ENCODE measurements around the gene STK32C. TPM values are rescaled to one million over a fixed set of nuclear protein-coding genes. Genes with fewer than 3 reads are reported as not detected.
A peak's percentile ranks its signal among the peaks of the same experiment; 100 is the strongest.

Gene STK32C
- total and polyA plus RNA-seq, 4 donors = 14.5 to 41.6 (median 28.1) TPM

GRCh38 chr10:132332433-132332754 lies 24.6 kb upstream of the STK32C start:
- Histone ChIP-seq H3K27me3 (ENCODE audit: control insufficient read depth, insufficient read depth, low read length) (no peaks in the 10 kb centered on the region), H3K9me3 (ENCODE audit: control insufficient read depth, insufficient read depth, low read length) (no peaks in the 10 kb centered on the region), H3K4me3 (ENCODE audit: low read depth, low read length) (peak overlapping the region; percentile 82), H3K36me3 (ENCODE audit: control insufficient read depth, insufficient read depth, low read length) (peaks cover 12% of the 10 kb centered on the region), H3K4me1 (ENCODE audit: control insufficient read depth, insufficient read depth, low read length) (peaks cover 39% of the 10 kb centered on the region), H3K27ac (ENCODE audit: low read depth, low read length) (no peak overlapping the region)
- 3% methylated on average over 15 of the region's 16 CpGs for WGBS (ENCODE audit: insufficient coverage)
- DNase-seq (ENCODE audit: low read depth in 4 of 6, low spot score in 6 of 6) = no peak

GRCh38 chr10:132331601-132332432 lies 24.1 kb upstream of the STK32C start, which contains the start of gene LRRC27:
Gene LRRC27, plus strand, starts transcription at chr10:132332193. Its CDS starts 1,332 bp downstream, at chr10:132333525.
- WGBS (ENCODE audit: insufficient coverage) = under 1% methylated on average over 64 of the region's 89 CpGs

GRCh38 chr10:132330486-132330833 lies 22.7 kb upstream of the STK32C start:
- WGBS (ENCODE audit: insufficient coverage) = 96% methylated on average over 4 of the region's 8 CpGs
- H3K9me3 ChIP-seq (ENCODE audit: control insufficient read depth, insufficient read depth, low read length) = no peaks in the 10 kb centered on the region
- H3K27ac ChIP-seq (ENCODE audit: low read depth, low read length) = no peak overlapping the region
- no peaks in the 10 kb centered on the region for H3K27me3 ChIP-seq (ENCODE audit: control insufficient read depth, insufficient read depth, low read length)
- DNase-seq (ENCODE audit: low read depth in 4 of 6, low spot score in 6 of 6) = no peak
- H3K36me3 ChIP-seq (ENCODE audit: control insufficient read depth, insufficient read depth, low read length) = peaks cover 16% of the 10 kb centered on the region
- H3K4me1 ChIP-seq (ENCODE audit: control insufficient read depth, insufficient read depth, low read length) = peaks cover 29% of the 10 kb centered on the region
- H3K4me3 ChIP-seq (ENCODE audit: low read depth, low read length) = peak overlapping the region; percentile 91

More at GRCh38 chr10:132331601-132332432, 24.1 kb upstream of the STK32C start, which contains the start of gene LRRC27:
- Histone ChIP-seq H3K36me3 (ENCODE audit: control insufficient read depth, insufficient read depth, low read length) (peaks cover 11% of the 10 kb centered on the region), H3K27me3 (ENCODE audit: control insufficient read depth, insufficient read depth, low read length) (no peaks in the 10 kb centered on the region), H3K9me3 (ENCODE audit: control insufficient read depth, insufficient read depth, low read length) (no peaks in the 10 kb centered on the region), H3K4me1 (ENCODE audit: control insufficient read depth, insufficient read depth, low read length) (peaks cover 35% of the 10 kb centered on the region), H3K27ac (ENCODE audit: low read depth, low read length) (peak within 1 kb of the TSS; percentile 71), H3K4me3 (ENCODE audit: low read depth, low read length) (peak within 1 kb of the TSS; percentile 91)
- DNase-seq (ENCODE audit: low read depth in 4 of 6, low spot score in 6 of 6) = peak; percentile 93 to 99 (median 97)

- 60% methylated on average over 11 of the region's 23 CpGs for WGBS (ENCODE audit: insufficient coverage)
Measured at GRCh38 chr10:132329565-132330485, 22.1 kb upstream of the STK32C start.

GRCh38 chr10:132328738-132329137 lies 21.0 kb upstream of the STK32C start:
- Histone ChIP-seq H3K36me3 (ENCODE audit: control insufficient read depth, insufficient read depth, low read length) (peaks cover 13% of the 10 kb centered on the region), H3K27me3 (ENCODE audit: control insufficient read depth, insufficient read depth, low read length) (no peaks in the 10 kb centered on the region), H3K4me3 (ENCODE audit: low read depth, low read length) (no peak overlapping the region), H3K9me3 (ENCODE audit: control insufficient read depth, insufficient read depth, low read length) (no peaks in the 10 kb centered on the region), H3K27ac (ENCODE audit: low read depth, low read length) (no peak overlapping the region), H3K4me1 (ENCODE audit: control insufficient read depth, insufficient read depth, low read length) (peaks cover 29% of the 10 kb centered on the region)
- no peak for DNase-seq (ENCODE audit: low read depth in 4 of 6, low spot score in 6 of 6)
- 61% methylated on average over 6 of the region's 8 CpGs for WGBS (ENCODE audit: insufficient coverage)

More at GRCh38 chr10:132329565-132330485, 22.1 kb upstream of the STK32C start:
- Histone ChIP-seq H3K27me3 (ENCODE audit: control insufficient read depth, insufficient read depth, low read length) (no peaks in the 10 kb centered on the region), H3K27ac (ENCODE audit: low read depth, low read length) (no peak overlapping the region), H3K4me3 (ENCODE audit: low read depth, low read length) (no peak overlapping the region), H3K36me3 (ENCODE audit: control insufficient read depth, insufficient read depth, low read length) (peaks cover 18% of the 10 kb centered on the region), H3K4me1 (ENCODE audit: control insufficient read depth, insufficient read depth, low read length) (peaks cover 29% of the 10 kb centered on the region), H3K9me3 (ENCODE audit: control insufficient read depth, insufficient read depth, low read length) (no peaks in the 10 kb centered on the region)
- DNase-seq (ENCODE audit: low read depth in 4 of 6, low spot score in 6 of 6) = peak in 1 of 6 donors; percentile 12

- no peak for DNase-seq (ENCODE audit: low read depth in 4 of 6, low spot score in 6 of 6)
- peaks cover 29% of the 10 kb centered on the region for H3K4me1 ChIP-seq (ENCODE audit: control insufficient read depth, insufficient read depth, low read length)
- H3K27me3 ChIP-seq (ENCODE audit: control insufficient read depth, insufficient read depth, low read length) = no peaks in the 10 kb centered on the region
- peaks cover 13% of the 10 kb centered on the region for H3K36me3 ChIP-seq (ENCODE audit: control insufficient read depth, insufficient read depth, low read length)
- no peaks in the 10 kb centered on the region for H3K9me3 ChIP-seq (ENCODE audit: control insufficient read depth, insufficient read depth, low read length)
- no peak overlapping the region for H3K27ac ChIP-seq (ENCODE audit: low read depth, low read length)
- WGBS (ENCODE audit: insufficient coverage) = 94% methylated on average over 5 of the region's 9 CpGs
- H3K4me3 ChIP-seq (ENCODE audit: low read depth, low read length) = no peak overlapping the region
Measured at GRCh38 chr10:132328106-132328505, 20.4 kb upstream of the STK32C start.

GRCh38 chr10:132326925-132327324 lies 19.2 kb upstream of the STK32C start:
- WGBS (ENCODE audit: insufficient coverage) = 100% methylated on average over 1 of the region's 4 CpGs

DNA sequence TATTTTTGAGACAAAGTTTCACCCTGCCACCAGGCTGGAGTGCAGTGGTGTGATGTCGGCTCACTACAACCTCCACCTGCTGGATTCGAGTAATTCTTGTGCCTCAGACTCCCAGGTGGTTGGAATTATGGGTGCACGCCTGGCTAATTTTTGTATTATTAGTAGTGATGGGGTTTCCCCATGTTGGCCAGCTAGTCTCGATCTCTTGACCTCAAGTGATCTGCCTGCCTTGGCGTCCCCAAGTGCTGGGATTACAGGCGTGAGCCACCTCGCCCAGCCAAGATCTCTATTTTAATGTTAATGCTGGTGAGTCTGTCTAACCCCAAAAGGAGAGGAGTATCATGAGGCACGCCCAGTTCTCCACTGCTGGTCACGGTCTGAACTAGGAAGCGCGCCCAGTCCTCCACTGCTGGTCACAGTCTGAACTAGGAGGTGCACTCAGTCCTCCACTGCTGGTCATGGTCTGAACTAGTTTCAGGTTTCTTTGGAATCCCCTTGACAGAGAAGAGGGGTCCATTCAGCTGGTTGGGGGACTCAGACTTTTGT lies 18.7 kb upstream of the STK32C start:
- Histone ChIP-seq H3K9me3 (ENCODE audit: control insufficient read depth, insufficient read depth, low read length) (no peaks in the 10 kb centered on the region), H3K4me3 (ENCODE audit: low read depth, low read length) (no peak overlapping the region), H3K4me1 (ENCODE audit: control insufficient read depth, insufficient read depth, low read length) (peaks cover 24% of the 10 kb centered on the region), H3K27ac (ENCODE audit: low read depth, low read length) (no peak overlapping the region), H3K36me3 (ENCODE audit: control insufficient read depth, insufficient read depth, low read length) (peaks cover 13% of the 10 kb centered on the region), H3K27me3 (ENCODE audit: control insufficient read depth, insufficient read depth, low read length) (no peaks in the 10 kb centered on the region)
- 94% methylated on average over 10 of the region's 11 CpGs for WGBS (ENCODE audit: insufficient coverage)
- DNase-seq (ENCODE audit: low read depth in 4 of 6, low spot score in 6 of 6) = no peak

More at GRCh38 chr10:132326925-132327324, 19.2 kb upstream of the STK32C start:
- DNase-seq (ENCODE audit: low read depth in 4 of 6, low spot score in 6 of 6) = no peak
- Histone ChIP-seq H3K27me3 (ENCODE audit: control insufficient read depth, insufficient read depth, low read length) (no peaks in the 10 kb centered on the region), H3K36me3 (ENCODE audit: control insufficient read depth, insufficient read depth, low read length) (peaks cover 13% of the 10 kb centered on the region), H3K27ac (ENCODE audit: low read depth, low read length) (no peak overlapping the region), H3K4me1 (ENCODE audit: control insufficient read depth, insufficient read depth, low read length) (peaks cover 24% of the 10 kb centered on the region), H3K9me3 (ENCODE audit: control insufficient read depth, insufficient read depth, low read length) (no peaks in the 10 kb centered on the region), H3K4me3 (ENCODE audit: low read depth, low read length) (no peak overlapping the region)

- no peak overlapping the region for H3K4me3 ChIP-seq (ENCODE audit: low read depth, low read length)
Measured at GRCh38 chr10:132324186-132324585, 16.4 kb upstream of the STK32C start.

More at GRCh38 chr10:132324186-132324585, 16.4 kb upstream of the STK32C start:
- no CpG with 5 or more reads among the region's 1 CpG for WGBS (ENCODE audit: insufficient coverage)
- H3K27me3 ChIP-seq (ENCODE audit: control insufficient read depth, insufficient read depth, low read length) = no peaks in the 10 kb centered on the region
- peaks cover 13% of the 10 kb centered on the region for H3K36me3 ChIP-seq (ENCODE audit: control insufficient read depth, insufficient read depth, low read length)
- H3K27ac ChIP-seq (ENCODE audit: low read depth, low read length) = no peak overlapping the region
- no peak for DNase-seq (ENCODE audit: low read depth in 4 of 6, low spot score in 6 of 6)
- H3K4me1 ChIP-seq (ENCODE audit: control insufficient read depth, insufficient read depth, low read length) = peaks cover 5% of the 10 kb centered on the region
- no peaks in the 10 kb centered on the region for H3K9me3 ChIP-seq (ENCODE audit: control insufficient read depth, insufficient read depth, low read length)

Measured in spinal cord (tissue), 10 donors.